ENCODE measurements around the gene ZNF273.

ZNF273 gene

GRCh38 chr7:64871761-64872160 is 31.3 kb upstream of the ZNF273 start:
- H3K4me3 ChIP-seq (ENCODE audit: low read length) = no peak overlapping the region
- no peaks in the 10 kb centered on the region for H3K4me1 ChIP-seq (ENCODE audit: control insufficient read depth, insufficient read depth, low read length)
- no peaks in the 10 kb centered on the region for H3K27me3 ChIP-seq (ENCODE audit: control insufficient read depth, insufficient read depth, low read length)
- no peak overlapping the region for H3K4me2 ChIP-seq (ENCODE audit: low read length)
- peaks cover 3% of the 10 kb centered on the region for H3K9me3 ChIP-seq (replicated peaks; ENCODE audit: low read length)
- H3K36me3 ChIP-seq (ENCODE audit: insufficient read depth, low read length) = no peaks in the 10 kb centered on the region
- no peak overlapping the region for H3K9ac ChIP-seq (ENCODE audit: low read depth, low read length)

GRCh38 chr7:64872351-64873154 is 30.5 kb upstream of the ZNF273 start:
- Histone ChIP-seq H3K9me3 (replicated peaks; ENCODE audit: low read length) (peaks cover 3% of the 10 kb centered on the region), H3K36me3 (ENCODE audit: insufficient read depth, low read length) (no peaks in the 10 kb centered on the region), H3K4me2 (ENCODE audit: low read length) (no peak overlapping the region), H3K4me1 (ENCODE audit: control insufficient read depth, insufficient read depth, low read length) (no peaks in the 10 kb centered on the region), H3K9ac (ENCODE audit: low read depth, low read length) (no peak overlapping the region), H3K4me3 (ENCODE audit: low read length) (no peak overlapping the region), H3K27me3 (ENCODE audit: control insufficient read depth, insufficient read depth, low read length) (no peaks in the 10 kb centered on the region)

GRCh38 chr7:64873155-64873500 is 29.9 kb upstream of the ZNF273 start:
- no peak overlapping the region for H3K4me2 ChIP-seq (ENCODE audit: low read length)
- H3K4me1 ChIP-seq (ENCODE audit: control insufficient read depth, insufficient read depth, low read length) = no peaks in the 10 kb centered on the region
- H3K27me3 ChIP-seq (ENCODE audit: control insufficient read depth, insufficient read depth, low read length) = no peaks in the 10 kb centered on the region
- no peak overlapping the region for H3K4me3 ChIP-seq (ENCODE audit: low read length)
- H3K9me3 ChIP-seq (replicated peaks; ENCODE audit: low read length) = peaks cover 3% of the 10 kb centered on the region
- no peaks in the 10 kb centered on the region for H3K36me3 ChIP-seq (ENCODE audit: insufficient read depth, low read length)
- no peak overlapping the region for H3K9ac ChIP-seq (ENCODE audit: low read depth, low read length)

- Histone ChIP-seq H3K27me3 (ENCODE audit: control insufficient read depth, insufficient read depth, low read length) (no peaks in the 10 kb centered on the region), H3K36me3 (ENCODE audit: insufficient read depth, low read length) (no peaks in the 10 kb centered on the region), H3K9me3 (replicated peaks; ENCODE audit: low read length) (peaks cover 6% of the 10 kb centered on the region), H3K4me1 (ENCODE audit: control insufficient read depth, insufficient read depth, low read length) (no peaks in the 10 kb centered on the region), H3K9ac (ENCODE audit: low read depth, low read length) (no peak overlapping the region), H3K4me2 (ENCODE audit: low read length) (no peak overlapping the region), H3K4me3 (ENCODE audit: low read length) (no peak overlapping the region)
Measured at GRCh38 chr7:64873517-64873916, 29.6 kb upstream of the ZNF273 start.

- Histone ChIP-seq H3K9me3 (replicated peaks; ENCODE audit: low read length) (peaks cover 7% of the 10 kb centered on the region), H3K4me1 (ENCODE audit: control insufficient read depth, insufficient read depth, low read length) (no peaks in the 10 kb centered on the region), H3K4me2 (ENCODE audit: low read length) (no peak overlapping the region), H3K9ac (ENCODE audit: low read depth, low read length) (no peak overlapping the region), H3K27me3 (ENCODE audit: control insufficient read depth, insufficient read depth, low read length) (no peaks in the 10 kb centered on the region), H3K36me3 (ENCODE audit: insufficient read depth, low read length) (no peaks in the 10 kb centered on the region), H3K4me3 (ENCODE audit: low read length) (no peak overlapping the region)
Measured at GRCh38 chr7:64874114-64874513, 29.0 kb upstream of the ZNF273 start.

- no peak overlapping the region for H3K4me2 ChIP-seq (ENCODE audit: low read length)
- no peak overlapping the region for H3K4me3 ChIP-seq (ENCODE audit: low read length)
- H3K9ac ChIP-seq (ENCODE audit: low read depth, low read length) = no peak overlapping the region
- no peaks in the 10 kb centered on the region for H3K36me3 ChIP-seq (ENCODE audit: insufficient read depth, low read length)
- no peaks in the 10 kb centered on the region for H3K27me3 ChIP-seq (ENCODE audit: control insufficient read depth, insufficient read depth, low read length)
- H3K9me3 ChIP-seq (replicated peaks; ENCODE audit: low read length) = peaks cover 7% of the 10 kb centered on the region
- H3K4me1 ChIP-seq (ENCODE audit: control insufficient read depth, insufficient read depth, low read length) = no peaks in the 10 kb centered on the region
Measured at GRCh38 chr7:64874562-64875250, 28.4 kb upstream of the ZNF273 start.

- H3K9me3 ChIP-seq (replicated peaks; ENCODE audit: low read length) = peaks cover 7% of the 10 kb centered on the region
- no peak overlapping the region for H3K9ac ChIP-seq (ENCODE audit: low read depth, low read length)
Measured at GRCh38 chr7:64875258-64875657, 27.8 kb upstream of the ZNF273 start.

GRCh38 chr7:64875658-64876406 is 27.2 kb upstream of the ZNF273 start:
- Histone ChIP-seq H3K4me2 (ENCODE audit: low read length) (no peak overlapping the region), H3K4me3 (ENCODE audit: low read length) (no peak overlapping the region), H3K9ac (ENCODE audit: low read depth, low read length) (no peak overlapping the region), H3K27me3 (ENCODE audit: control insufficient read depth, insufficient read depth, low read length) (no peaks in the 10 kb centered on the region), H3K4me1 (ENCODE audit: control insufficient read depth, insufficient read depth, low read length) (no peaks in the 10 kb centered on the region), H3K9me3 (replicated peaks; ENCODE audit: low read length) (peaks cover 7% of the 10 kb centered on the region), H3K36me3 (ENCODE audit: insufficient read depth, low read length) (no peaks in the 10 kb centered on the region)

More at GRCh38 chr7:64875258-64875657, 27.8 kb upstream of the ZNF273 start:
- H3K27me3 ChIP-seq (ENCODE audit: control insufficient read depth, insufficient read depth, low read length) = no peaks in the 10 kb centered on the region
- no peak overlapping the region for H3K4me2 ChIP-seq (ENCODE audit: low read length)
- no peak overlapping the region for H3K4me3 ChIP-seq (ENCODE audit: low read length)
- H3K36me3 ChIP-seq (ENCODE audit: insufficient read depth, low read length) = no peaks in the 10 kb centered on the region
- no peaks in the 10 kb centered on the region for H3K4me1 ChIP-seq (ENCODE audit: control insufficient read depth, insufficient read depth, low read length)

- Histone ChIP-seq H3K9ac (ENCODE audit: low read depth, low read length) (no peak overlapping the region), H3K36me3 (ENCODE audit: insufficient read depth, low read length) (no peaks in the 10 kb centered on the region), H3K4me3 (ENCODE audit: low read length) (peak overlapping the region; percentile 46), H3K9me3 (replicated peaks; ENCODE audit: low read length) (peaks cover 4% of the 10 kb centered on the region), H3K4me2 (ENCODE audit: low read length) (peak overlapping the region; percentile 70), H3K4me1 (ENCODE audit: control insufficient read depth, insufficient read depth, low read length) (no peaks in the 10 kb centered on the region), H3K27me3 (ENCODE audit: control insufficient read depth, insufficient read depth, low read length) (peaks cover 4% of the 10 kb centered on the region)
Measured at GRCh38 chr7:64876792-64877713, 26.0 kb upstream of the ZNF273 start.

GRCh38 chr7:64877714-64878610 is 25.1 kb upstream of the ZNF273 start:
- no peaks in the 10 kb centered on the region for H3K4me1 ChIP-seq (ENCODE audit: control insufficient read depth, insufficient read depth, low read length)
- H3K27me3 ChIP-seq (ENCODE audit: control insufficient read depth, insufficient read depth, low read length) = peaks cover 13% of the 10 kb centered on the region
- peak overlapping the region; percentile 70 for H3K4me2 ChIP-seq (ENCODE audit: low read length)
- H3K36me3 ChIP-seq (ENCODE audit: insufficient read depth, low read length) = no peaks in the 10 kb centered on the region
- peaks cover 4% of the 10 kb centered on the region for H3K9me3 ChIP-seq (replicated peaks; ENCODE audit: low read length)
- H3K9ac ChIP-seq (ENCODE audit: low read depth, low read length) = no peak overlapping the region
- no peak overlapping the region for H3K4me3 ChIP-seq (ENCODE audit: low read length)
